ENCODE measurements around the gene MGAT4C.

MGAT4C gene

GRCh38 chr12:85963326-85963725, 292.9 kb downstream of the MGAT4C start:
- no peak for TF ChIP-seq CTCF (IDR thresholded peaks at IDR 0.05; ENCODE audit: low read depth, low read length)
- H3K4me3 ChIP-seq (ENCODE audit: low read depth, low read length): no peak overlapping the region

- no peak overlapping the region for H3K4me3 ChIP-seq (ENCODE audit: low read depth, low read length)
- no peak for TF ChIP-seq CTCF (IDR thresholded peaks at IDR 0.05; ENCODE audit: low read depth, low read length)
These were observed 300.1 kb downstream of the MGAT4C start for GRCh38 chr12:85956081-85956480.

- TF ChIP-seq CTCF (IDR thresholded peaks at IDR 0.05; ENCODE audit: low read depth, low read length): no peak
- no peak overlapping the region for H3K4me3 ChIP-seq (ENCODE audit: low read depth, low read length)
These were observed 301.1 kb downstream of the MGAT4C start for GRCh38 chr12:85955127-85955526.

GRCh38 chr12:85951823-85952222, 304.4 kb downstream of the MGAT4C start:
- H3K4me3 ChIP-seq (ENCODE audit: low read depth, low read length): no peak overlapping the region
- TF ChIP-seq CTCF (IDR thresholded peaks at IDR 0.05; ENCODE audit: low read depth, low read length): no peak

GRCh38 chr12:85949253-85949652, 306.9 kb downstream of the MGAT4C start:
- TF ChIP-seq CTCF (IDR thresholded peaks at IDR 0.05; ENCODE audit: low read depth, low read length): no peak
- no peak overlapping the region for H3K4me3 ChIP-seq (ENCODE audit: low read depth, low read length)

- H3K4me3 ChIP-seq (ENCODE audit: low read depth, low read length): no peak overlapping the region
- no peak for TF ChIP-seq CTCF (IDR thresholded peaks at IDR 0.05; ENCODE audit: low read depth, low read length)
These were observed 307.9 kb downstream of the MGAT4C start for GRCh38 chr12:85948340-85948739.

GRCh38 chr12:85947286-85947685, 308.9 kb downstream of the MGAT4C start:
- no peak for TF ChIP-seq CTCF (IDR thresholded peaks at IDR 0.05; ENCODE audit: low read depth, low read length)
- no peak overlapping the region for H3K4me3 ChIP-seq (ENCODE audit: low read depth, low read length)

Data from WI38 (cell line).